MM.1S (cell line): ENCODE measurements around the gene DSCAML1.

Experiments used
- DNase-seq: peaks from one replicate; pipeline ENCODE4 v3.0.0-alpha.2; 2015
- H2AFZ ChIP-seq: fragments of 300-600 bp; sonication (generic); 2 replicates; pipeline ENCODE4 v1.6.0; 2016; ENCODE audit warnings: antibody characterized with exemption, low read length
- H3F3A ChIP-seq: fragments of 300-600 bp; sonication (generic); 2 replicates; pipeline ENCODE4 v1.6.1; 2016; ENCODE audit warnings: mild to moderate bottlenecking, antibody characterized with exemption, low read length, moderate library complexity, mixed read lengths; ENCODE audit not compliant: insufficient read depth
- H3K27ac ChIP-seq: fragments of 300-600 bp; sonication (generic); 2 replicates; pipeline ENCODE4 v1.5.1; 2016; ENCODE audit warnings: mild to moderate bottlenecking, low read length
- H3K27me3 ChIP-seq: fragments of 300-600 bp; sonication (generic); replicated peaks from 2 replicates; pipeline ENCODE4 v1.6.0; 2016; ENCODE audit warnings: low read length; ENCODE audit not compliant: insufficient read depth
- H3K36me3 ChIP-seq: fragments of 300-600 bp; sonication (generic); replicated peaks from 2 replicates; pipeline ENCODE4 v1.6.1; 2016; ENCODE audit warnings: mild to moderate bottlenecking, low read length, mixed read lengths; ENCODE audit not compliant: insufficient read depth
- H3K4me1 ChIP-seq: fragments of 300-600 bp; sonication (generic); 2 replicates; pipeline ENCODE4 v1.6.1; 2016; ENCODE audit warnings: low read length, mixed read lengths
- H3K4me2 ChIP-seq: fragments of 300-600 bp; sonication (generic); 2 replicates; pipeline ENCODE4 v1.6.0; 2016; ENCODE audit warnings: low read depth, low read length
- H3K4me3 ChIP-seq: fragments of 300-600 bp; sonication (generic); 2 replicates; pipeline ENCODE4 v1.5.1; 2016; ENCODE audit warnings: low read length, mixed read lengths
- H3K79me2 ChIP-seq: fragments of 300-600 bp; sonication (generic); 2 replicates; pipeline ENCODE4 v1.6.1; 2016; ENCODE audit warnings: mixed run types, low read length, mixed read lengths
- H3K9ac ChIP-seq: fragments of 300-600 bp; sonication (generic); 2 replicates; pipeline ENCODE4 v1.6.1; 2016; ENCODE audit warnings: low read length, mixed read lengths
- H3K9me2 ChIP-seq: fragments of 300-600 bp; sonication (generic); replicated peaks from 2 replicates; pipeline ENCODE4 v1.6.1; 2016; ENCODE audit warnings: mild to moderate bottlenecking, low read length, mixed read lengths; ENCODE audit not compliant: insufficient read depth
- H3K9me3 ChIP-seq: fragments of 300-600 bp; sonication (generic); replicated peaks from 2 replicates; pipeline ENCODE4 v1.6.1; 2016; ENCODE audit warnings: mild to moderate bottlenecking, low read length, mixed read lengths; ENCODE audit not compliant: insufficient read depth
- H4K20me1 ChIP-seq: fragments of 300-600 bp; sonication (generic); 2 replicates; pipeline ENCODE4 v1.6.1; 2016; ENCODE audit warnings: mild to moderate bottlenecking, low read length, moderate library complexity, mixed read lengths; ENCODE audit not compliant: insufficient read depth
- EZH2 ChIP-seq: fragments of 300-600 bp; sonication (generic); optimal IDR thresholded peaks from 2 replicates; pipeline ENCODE3; 2017; ENCODE audit warnings: low read depth, mild to moderate bottlenecking, antibody characterized with exemption, low read length, mixed read lengths
- EZH2phosphoT487 ChIP-seq: fragments of 300-600 bp; sonication (generic); IDR thresholded peaks from 2 replicates; pipeline ENCODE4 v1.6.1; 2018; ENCODE audit warnings: antibody characterized with exemption, low read length
- TF ChIP-seq, protein P1 (sequence below): fragments of 300-600 bp; sonication (generic); IDR thresholded peaks from 2 replicates; pipeline ENCODE4 v1.5.1; 2016; ENCODE audit warnings: antibody characterized with exemption, low read length, mixed read lengths

The DSCAML1 gene

DNA sequence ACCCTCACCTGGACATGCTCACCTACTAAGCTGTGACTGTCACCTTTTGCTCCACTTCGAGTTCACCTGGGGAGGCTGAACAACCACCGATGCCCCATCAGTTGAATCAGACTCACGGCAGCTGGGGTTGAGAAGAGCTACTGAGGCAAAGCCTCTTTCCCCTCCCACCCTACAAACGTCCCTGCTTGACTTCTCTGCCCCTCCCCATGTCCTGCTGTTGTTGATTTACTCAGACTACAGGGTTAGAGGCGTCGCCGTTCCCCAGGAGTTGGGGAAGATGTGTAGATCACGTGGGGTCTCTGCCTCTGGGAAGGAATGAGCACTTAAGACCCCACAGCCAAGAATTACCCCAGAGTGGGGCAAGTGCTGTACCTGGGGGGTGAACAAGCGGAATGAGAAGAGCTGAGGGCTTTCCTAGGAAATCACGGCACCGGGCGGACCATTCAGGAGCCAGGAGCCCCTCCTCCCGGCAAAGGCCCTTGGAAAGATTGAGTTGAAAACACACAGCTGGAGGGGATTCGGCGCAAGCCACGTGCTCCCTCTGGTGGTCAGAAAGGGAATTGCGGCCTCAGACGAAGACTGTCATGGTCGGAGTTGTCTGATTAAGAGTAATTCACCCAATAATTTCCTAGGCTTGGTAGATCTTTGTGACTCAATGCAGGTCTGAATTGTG lies 20.5 kb upstream of the DSCAML1 start:
- Histone ChIP-seq H3K9me2 (no peaks in the 10 kb centered on the region), H3K36me3 (no peaks in the 10 kb centered on the region), H3K79me2 (no peaks in the 10 kb centered on the region), H3K27ac (no peak overlapping the region), H2AFZ (peak overlapping the region; percentile 75), H3F3A (no peaks in the 10 kb centered on the region; the same call in 1 of the 2 replicates), H4K20me1 (no peaks in the 10 kb centered on the region), H3K4me2 (peak overlapping the region; percentile 39; the same call in 1 of the 2 replicates), H3K4me1 (peaks cover 26% of the 10 kb centered on the region), H3K27me3 (peaks cover 2% of the 10 kb centered on the region; the same call in 1 of the 2 replicates), H3K9me3 (no peaks in the 10 kb centered on the region), H3K9ac (no peak overlapping the region), H3K4me3 (no peak overlapping the region)
- TF ChIP-seq, protein P1, sequence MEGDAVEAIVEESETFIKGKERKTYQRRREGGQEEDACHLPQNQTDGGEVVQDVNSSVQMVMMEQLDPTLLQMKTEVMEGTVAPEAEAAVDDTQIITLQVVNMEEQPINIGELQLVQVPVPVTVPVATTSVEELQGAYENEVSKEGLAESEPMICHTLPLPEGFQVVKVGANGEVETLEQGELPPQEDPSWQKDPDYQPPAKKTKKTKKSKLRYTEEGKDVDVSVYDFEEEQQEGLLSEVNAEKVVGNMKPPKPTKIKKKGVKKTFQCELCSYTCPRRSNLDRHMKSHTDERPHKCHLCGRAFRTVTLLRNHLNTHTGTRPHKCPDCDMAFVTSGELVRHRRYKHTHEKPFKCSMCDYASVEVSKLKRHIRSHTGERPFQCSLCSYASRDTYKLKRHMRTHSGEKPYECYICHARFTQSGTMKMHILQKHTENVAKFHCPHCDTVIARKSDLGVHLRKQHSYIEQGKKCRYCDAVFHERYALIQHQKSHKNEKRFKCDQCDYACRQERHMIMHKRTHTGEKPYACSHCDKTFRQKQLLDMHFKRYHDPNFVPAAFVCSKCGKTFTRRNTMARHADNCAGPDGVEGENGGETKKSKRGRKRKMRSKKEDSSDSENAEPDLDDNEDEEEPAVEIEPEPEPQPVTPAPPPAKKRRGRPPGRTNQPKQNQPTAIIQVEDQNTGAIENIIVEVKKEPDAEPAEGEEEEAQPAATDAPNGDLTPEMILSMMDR: peak; percentile 99
- no peak for TF ChIP-seq EZH2phosphoT487
- DNase-seq: peak; percentile 79

DNA sequence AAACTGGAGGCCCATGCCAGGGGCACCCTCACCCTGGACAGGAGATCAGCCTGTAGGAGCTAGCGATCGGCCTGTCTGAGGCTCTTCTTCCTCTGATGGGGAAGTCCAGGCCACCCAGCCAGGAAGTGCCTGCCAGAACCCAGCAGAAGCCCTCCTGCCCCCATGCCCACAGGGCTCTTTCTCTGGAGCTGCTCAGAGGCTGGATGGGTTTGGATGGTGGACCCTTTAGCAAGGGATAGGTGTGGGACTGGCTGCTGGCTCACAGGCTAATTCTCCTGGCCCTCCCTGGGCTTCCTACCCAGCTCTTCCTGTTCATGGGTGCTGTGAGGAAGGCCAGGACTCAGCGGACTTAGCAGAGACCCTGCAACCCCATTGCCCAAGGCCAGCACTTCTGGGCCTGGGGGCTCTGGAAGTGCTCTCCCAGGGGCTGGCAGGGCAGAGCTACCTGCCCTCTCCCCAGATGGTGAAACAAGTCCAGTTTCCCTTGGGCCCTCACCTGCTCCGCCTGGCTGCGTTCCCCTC lies 19.9 kb upstream of the DSCAML1 start:
- DNase-seq: no peak
- H2AFZ ChIP-seq: peak overlapping the region; percentile 75
- peaks cover 26% of the 10 kb centered on the region for H3K4me1 ChIP-seq

DNA sequence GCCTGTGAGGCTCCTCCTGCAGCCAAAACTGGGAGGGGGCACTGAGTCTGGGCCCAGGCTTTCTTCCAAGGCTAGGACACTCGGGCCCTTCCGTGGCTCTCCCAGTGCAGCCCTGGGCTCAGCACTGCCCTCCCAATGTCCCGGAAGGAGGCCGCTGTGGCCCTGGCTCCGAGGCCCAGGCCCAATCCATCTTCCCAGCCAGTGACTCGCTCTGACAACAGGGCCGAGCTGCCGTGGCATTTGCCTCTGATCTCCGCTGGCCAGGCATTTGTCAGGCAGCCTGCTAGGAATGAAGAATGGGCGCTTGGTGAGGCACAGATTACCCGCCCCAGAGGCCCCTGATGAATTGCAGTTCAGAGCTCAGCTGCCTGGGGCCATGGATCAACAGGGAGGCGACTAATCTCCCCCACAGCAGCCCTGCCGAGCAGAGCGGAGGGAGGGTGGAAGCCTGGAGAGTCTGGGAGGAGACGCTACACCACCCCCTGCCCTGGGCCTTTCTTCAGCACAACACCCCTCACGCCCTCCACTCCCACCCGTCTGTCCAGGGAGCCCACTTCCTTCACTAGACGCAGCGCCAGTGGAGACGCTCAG lies 19.2 kb upstream of the DSCAML1 start:
- Histone ChIP-seq H3K4me1 (peaks cover 26% of the 10 kb centered on the region), H3K4me2 (peak overlapping the region; percentile 75), H3K9ac (peak overlapping the region; percentile 43; the same call in 1 of the 2 replicates), H3K4me3 (no peak overlapping the region; the same call in 1 of the 2 replicates), H3K27me3 (no peaks in the 10 kb centered on the region), H3F3A (no peaks in the 10 kb centered on the region; the same call in 1 of the 2 replicates), H3K36me3 (no peaks in the 10 kb centered on the region), H2AFZ (peak overlapping the region; percentile 64; the same call in 1 of the 2 replicates), H3K9me2 (no peaks in the 10 kb centered on the region), H4K20me1 (no peaks in the 10 kb centered on the region), H3K9me3 (no peaks in the 10 kb centered on the region), H3K79me2 (no peaks in the 10 kb centered on the region), H3K27ac (peak overlapping the region; percentile 85; the same call in 1 of the 2 replicates)
- DNase-seq: no peak
- TF ChIP-seq EZH2phosphoT487 (no peak), EZH2 (no peak)
- TF ChIP-seq, protein P1: no peak

More for the DNA sequence above, 19.9 kb upstream of the DSCAML1 start:
- no peak overlapping the region for H3K9ac ChIP-seq
- H3F3A ChIP-seq: no peaks in the 10 kb centered on the region; the same call in 1 of the 2 replicates
- H3K27me3 ChIP-seq: no peaks in the 10 kb centered on the region
- H3K4me3 ChIP-seq: no peak overlapping the region
- H3K9me2 ChIP-seq: no peaks in the 10 kb centered on the region
- H3K4me2 ChIP-seq: no peak overlapping the region
- H3K27ac ChIP-seq: no peak overlapping the region
- TF ChIP-seq, protein P1: no peak
- TF ChIP-seq EZH2phosphoT487: no peak
- no peak for TF ChIP-seq EZH2
- no peaks in the 10 kb centered on the region for H3K79me2 ChIP-seq
- H4K20me1 ChIP-seq: no peaks in the 10 kb centered on the region
- H3K36me3 ChIP-seq: no peaks in the 10 kb centered on the region
- H3K9me3 ChIP-seq: no peaks in the 10 kb centered on the region
